ENCODE data around the gene KRT14.

DNA sequence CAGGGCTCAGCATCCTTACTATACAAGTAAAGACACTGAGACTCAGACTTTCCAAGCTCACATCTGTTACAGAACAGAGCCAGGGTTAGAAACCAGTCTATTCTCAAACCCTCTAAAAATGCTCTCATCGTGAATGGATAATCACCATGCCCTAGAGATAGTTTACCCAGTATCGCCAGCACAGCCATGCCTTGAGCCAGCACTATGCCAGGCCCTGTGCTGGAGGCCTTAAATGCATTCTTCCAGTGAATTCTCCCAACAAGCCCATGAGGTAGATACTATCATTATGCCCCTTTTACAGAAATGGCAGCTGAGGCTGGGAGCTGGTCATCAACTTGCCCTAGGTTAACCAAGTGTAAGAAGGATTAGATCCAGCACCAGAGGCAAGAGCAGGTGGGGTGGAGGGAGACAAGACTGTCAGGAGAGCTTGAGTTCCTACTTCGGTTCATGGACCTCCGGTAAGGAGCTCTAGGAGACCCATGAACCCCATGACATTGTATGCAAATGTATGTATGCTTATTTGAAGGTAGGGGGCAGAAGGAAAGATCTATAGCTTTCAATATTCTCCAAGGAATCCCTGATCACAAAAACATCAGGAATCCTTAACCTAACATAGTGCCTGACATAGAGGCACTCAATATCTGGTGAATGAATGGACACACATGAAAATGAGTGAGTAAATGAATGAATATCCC lies 5.2 kb downstream of the KRT14 start:
- TF ChIP-seq, protein P1, sequence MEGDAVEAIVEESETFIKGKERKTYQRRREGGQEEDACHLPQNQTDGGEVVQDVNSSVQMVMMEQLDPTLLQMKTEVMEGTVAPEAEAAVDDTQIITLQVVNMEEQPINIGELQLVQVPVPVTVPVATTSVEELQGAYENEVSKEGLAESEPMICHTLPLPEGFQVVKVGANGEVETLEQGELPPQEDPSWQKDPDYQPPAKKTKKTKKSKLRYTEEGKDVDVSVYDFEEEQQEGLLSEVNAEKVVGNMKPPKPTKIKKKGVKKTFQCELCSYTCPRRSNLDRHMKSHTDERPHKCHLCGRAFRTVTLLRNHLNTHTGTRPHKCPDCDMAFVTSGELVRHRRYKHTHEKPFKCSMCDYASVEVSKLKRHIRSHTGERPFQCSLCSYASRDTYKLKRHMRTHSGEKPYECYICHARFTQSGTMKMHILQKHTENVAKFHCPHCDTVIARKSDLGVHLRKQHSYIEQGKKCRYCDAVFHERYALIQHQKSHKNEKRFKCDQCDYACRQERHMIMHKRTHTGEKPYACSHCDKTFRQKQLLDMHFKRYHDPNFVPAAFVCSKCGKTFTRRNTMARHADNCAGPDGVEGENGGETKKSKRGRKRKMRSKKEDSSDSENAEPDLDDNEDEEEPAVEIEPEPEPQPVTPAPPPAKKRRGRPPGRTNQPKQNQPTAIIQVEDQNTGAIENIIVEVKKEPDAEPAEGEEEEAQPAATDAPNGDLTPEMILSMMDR (conservative IDR thresholded peaks at IDR 0.05; ENCODE audit: low read depth, low read length): no peak
- TF ChIP-seq EZH2phosphoT487 (IDR thresholded peaks at IDR 0.05; ENCODE audit: borderline replicate concordance, low read length) (no peak), EZH2 (IDR thresholded peaks at IDR 0.05; ENCODE audit: low read length, unreplicated experiment) (no peak)
